ENCODE results near the gene HNF4A. TPM values are rescaled to one million over a fixed set of nuclear protein-coding genes. Genes with fewer than 3 reads are reported as not detected.

The HNF4A gene
- total RNA-seq, 2 experiments from 2014 or later = not detected

- Mint-ChIP-seq H3K9me3 (ENCODE audit: insufficient read depth) (no peaks in the 10 kb centered on the region), H3K4me3 (no peak overlapping the region), H3K36me3 (ENCODE audit: low read depth) (no peaks in the 10 kb centered on the region), H3K4me1 (ENCODE audit: low read depth) (no peaks in the 10 kb centered on the region), H3K27me3 (ENCODE audit: low read depth) (peaks cover 3% of the 10 kb centered on the region), H3K27ac (no peak overlapping the region)
- CTCF ChIA-PET = interaction anchor here (1.0 to 1.6 kb wide), 4 partner anchors 11 to 297 kb away, joined by 3 to 6 read pairs (median 4); no protein-coding TSS in a partner anchor
- no peak for ATAC-seq
- DNase-seq = no peak
- POLR2A ChIA-PET = interaction anchor here (0.5 kb wide), 1 partner anchor 12 kb away, joined by 4 read pairs; no protein-coding TSS in a partner anchor
These were observed 94.9 kb downstream of the HNF4A start for GRCh38 chr20:44450281-44450889.

DNA sequence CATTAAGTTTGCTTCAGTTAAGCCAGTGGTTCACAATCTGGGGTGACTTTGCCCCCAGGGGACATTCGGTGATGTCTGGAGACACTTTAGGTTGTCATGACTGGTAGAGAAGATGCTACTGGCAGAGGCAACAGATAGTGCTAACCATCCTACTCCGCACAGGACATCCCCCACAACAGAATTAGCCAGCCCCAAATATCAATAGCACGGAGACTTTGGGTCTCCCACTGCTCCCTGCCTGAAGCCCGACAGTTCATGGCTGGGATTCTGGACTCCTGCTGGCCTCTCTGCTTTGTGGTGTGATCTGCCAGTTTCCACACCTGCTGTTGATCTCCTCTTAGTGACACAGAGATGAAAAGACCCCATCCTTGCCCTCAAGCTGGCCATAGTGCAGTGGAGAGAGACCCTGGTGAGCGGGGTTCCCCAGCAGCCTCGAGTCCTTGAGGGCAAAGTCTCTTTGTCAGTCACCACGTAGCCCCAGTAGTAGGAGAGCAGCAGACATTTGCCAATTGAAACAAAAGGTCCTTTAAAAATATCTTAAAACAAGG, 95.5 kb downstream of the HNF4A start:
- POLR2A ChIA-PET = no interaction called here
- no peaks in the 10 kb centered on the region for H3K36me3 Mint-ChIP-seq (ENCODE audit: low read depth)
- ATAC-seq = no peak
- H3K4me3 Mint-ChIP-seq = no peak overlapping the region
- no peaks in the 10 kb centered on the region for H3K4me1 Mint-ChIP-seq (ENCODE audit: low read depth)
- H3K9me3 Mint-ChIP-seq (ENCODE audit: insufficient read depth) = no peaks in the 10 kb centered on the region
- no peak for DNase-seq
- CTCF ChIA-PET = interaction anchor here (1.3 kb wide), 1 partner anchor 296 kb away, joined by 4 read pairs; no protein-coding TSS in a partner anchor
- no peak overlapping the region for H3K27ac Mint-ChIP-seq
- peaks cover 3% of the 10 kb centered on the region for H3K27me3 Mint-ChIP-seq (ENCODE audit: low read depth)

DNA sequence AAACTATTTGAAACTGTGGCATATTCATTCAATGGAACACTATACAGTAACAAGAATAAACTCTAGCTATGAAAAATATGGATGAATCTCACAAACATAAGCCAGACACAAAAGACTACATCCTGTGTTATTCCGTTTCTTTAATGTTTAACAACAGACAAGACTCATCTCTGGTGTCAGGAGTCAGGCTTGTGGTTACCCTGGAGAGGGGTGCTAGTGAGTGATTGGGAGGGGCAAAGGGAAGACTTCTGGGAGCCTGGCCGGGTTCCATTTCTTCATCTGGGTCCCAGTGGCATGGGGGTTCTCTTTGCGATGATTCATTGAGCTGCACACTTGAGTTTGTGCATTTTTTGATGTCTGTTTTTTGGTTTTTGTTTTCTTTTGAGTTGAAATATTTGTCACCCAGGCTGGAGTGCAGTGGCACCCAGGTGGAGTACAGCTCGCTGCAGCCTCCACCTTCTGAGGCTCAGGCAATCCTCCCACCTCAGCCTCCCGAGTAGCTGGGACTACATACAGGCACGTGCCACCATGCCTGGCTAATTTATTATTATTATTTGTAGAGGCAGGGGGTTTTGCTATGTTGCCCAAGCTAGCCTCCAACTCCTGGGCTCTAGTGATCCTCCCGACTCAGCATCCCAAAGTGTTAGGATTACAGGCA, 98.9 kb downstream of the HNF4A start:
- Mint-ChIP-seq H3K4me1 (ENCODE audit: low read depth) (no peaks in the 10 kb centered on the region), H3K27me3 (ENCODE audit: low read depth) (no peaks in the 10 kb centered on the region), H3K9me3 (ENCODE audit: insufficient read depth) (no peaks in the 10 kb centered on the region), H3K27ac (no peak overlapping the region), H3K36me3 (ENCODE audit: low read depth) (no peaks in the 10 kb centered on the region), H3K4me3 (no peak overlapping the region)
- CTCF ChIA-PET = no interaction called here
- DNase-seq (no peak), ATAC-seq (no peak)
- POLR2A ChIA-PET = no interaction called here

GRCh38 chr20:44455126-44455525, 99.6 kb downstream of the HNF4A start:
- no peaks in the 10 kb centered on the region for H3K27me3 Mint-ChIP-seq (ENCODE audit: low read depth)
- H3K36me3 Mint-ChIP-seq (ENCODE audit: low read depth) = no peaks in the 10 kb centered on the region
- H3K4me3 Mint-ChIP-seq = no peak overlapping the region
- no peak for ATAC-seq
- CTCF ChIA-PET = no interaction called here
- POLR2A ChIA-PET = no interaction called here
- DNase-seq = no peak
- no peak overlapping the region for H3K27ac Mint-ChIP-seq
- no peaks in the 10 kb centered on the region for H3K4me1 Mint-ChIP-seq (ENCODE audit: low read depth)
- no peaks in the 10 kb centered on the region for H3K9me3 Mint-ChIP-seq (ENCODE audit: insufficient read depth)

- Mint-ChIP-seq H3K9me3 (ENCODE audit: insufficient read depth) (no peaks in the 10 kb centered on the region), H3K27ac (no peak overlapping the region), H3K36me3 (ENCODE audit: low read depth) (no peaks in the 10 kb centered on the region), H3K4me3 (no peak overlapping the region), H3K4me1 (ENCODE audit: low read depth) (no peaks in the 10 kb centered on the region), H3K27me3 (ENCODE audit: low read depth) (no peaks in the 10 kb centered on the region)
- DNase-seq (no peak), ATAC-seq (no peak)
- ChIA-PET POLR2A (no interaction called here), CTCF (no interaction called here)
These were observed 101.1 kb downstream of the HNF4A start for GRCh38 chr20:44456611-44457010.

- no peaks in the 10 kb centered on the region for H3K27me3 Mint-ChIP-seq (ENCODE audit: low read depth)
- H3K4me3 Mint-ChIP-seq = no peak overlapping the region
- H3K36me3 Mint-ChIP-seq (ENCODE audit: low read depth) = no peaks in the 10 kb centered on the region
- no peak for ATAC-seq
- ChIA-PET POLR2A (no interaction called here), CTCF (no interaction called here)
- DNase-seq = no peak
- H3K27ac Mint-ChIP-seq = no peak overlapping the region
- H3K9me3 Mint-ChIP-seq (ENCODE audit: insufficient read depth) = no peaks in the 10 kb centered on the region
- no peaks in the 10 kb centered on the region for H3K4me1 Mint-ChIP-seq (ENCODE audit: low read depth)
These were observed 101.5 kb downstream of the HNF4A start for GRCh38 chr20:44457016-44457415.

- H3K27ac Mint-ChIP-seq = no peak overlapping the region
- POLR2A ChIA-PET = no interaction called here
- no peaks in the 10 kb centered on the region for H3K27me3 Mint-ChIP-seq (ENCODE audit: low read depth)
- H3K4me1 Mint-ChIP-seq (ENCODE audit: low read depth) = no peaks in the 10 kb centered on the region
- no peaks in the 10 kb centered on the region for H3K9me3 Mint-ChIP-seq (ENCODE audit: insufficient read depth)
- no peak for DNase-seq
- CTCF ChIA-PET = interaction anchor here (0.8 to 1.4 kb wide), 3 partner anchors 39 to 247 kb away, joined by 3 to 4 read pairs (median 3); no protein-coding TSS in a partner anchor
- no peak for ATAC-seq
- H3K36me3 Mint-ChIP-seq (ENCODE audit: low read depth) = no peaks in the 10 kb centered on the region
- H3K4me3 Mint-ChIP-seq = no peak overlapping the region
These were observed 103.8 kb downstream of the HNF4A start for GRCh38 chr20:44459271-44459670.

- Mint-ChIP-seq H3K4me1 (ENCODE audit: low read depth) (no peaks in the 10 kb centered on the region), H3K27me3 (ENCODE audit: low read depth) (no peaks in the 10 kb centered on the region), H3K9me3 (ENCODE audit: insufficient read depth) (no peaks in the 10 kb centered on the region), H3K27ac (no peak overlapping the region), H3K4me3 (no peak overlapping the region), H3K36me3 (ENCODE audit: low read depth) (no peaks in the 10 kb centered on the region)
- DNase-seq (no peak), ATAC-seq (no peak)
- ChIA-PET POLR2A (interaction anchor here (0.6 to 1.2 kb wide), 2 partner anchors 15 to 152 kb away, joined by 3 read pairs; no protein-coding TSS in a partner anchor), CTCF (interaction anchor here (1.0 to 2.3 kb wide), 5 partner anchors 75 to 246 kb away, joined by 4 to 15 read pairs (median 4); no protein-coding TSS in a partner anchor)
These were observed 105.3 kb downstream of the HNF4A start for GRCh38 chr20:44460795-44461141.

- H3K9me3 Mint-ChIP-seq (ENCODE audit: insufficient read depth) = no peaks in the 10 kb centered on the region
- no peaks in the 10 kb centered on the region for H3K36me3 Mint-ChIP-seq (ENCODE audit: low read depth)
- no peaks in the 10 kb centered on the region for H3K4me1 Mint-ChIP-seq (ENCODE audit: low read depth)
- no peak for DNase-seq
- CTCF ChIA-PET = interaction anchor here (0.9 to 2.3 kb wide), 8 partner anchors 11 to 245 kb away, joined by 3 to 15 read pairs (median 5); no protein-coding TSS in a partner anchor
- no peak overlapping the region for H3K27ac Mint-ChIP-seq
- POLR2A ChIA-PET = interaction anchor here (0.6 to 1.2 kb wide), 2 partner anchors 14 to 152 kb away, joined by 3 read pairs; no protein-coding TSS in a partner anchor
- ATAC-seq = no peak
- H3K27me3 Mint-ChIP-seq (ENCODE audit: low read depth) = no peaks in the 10 kb centered on the region
- H3K4me3 Mint-ChIP-seq = no peak overlapping the region
These were observed 105.8 kb downstream of the HNF4A start for GRCh38 chr20:44461142-44461802.

- no peaks in the 10 kb centered on the region for H3K27me3 Mint-ChIP-seq (ENCODE audit: low read depth)
- H3K4me1 Mint-ChIP-seq (ENCODE audit: low read depth) = no peaks in the 10 kb centered on the region
- ATAC-seq = no peak
- DNase-seq = no peak
- H3K9me3 Mint-ChIP-seq (ENCODE audit: insufficient read depth) = no peaks in the 10 kb centered on the region
- ChIA-PET POLR2A (interaction anchor here (1.2 kb wide), 1 partner anchor 14 kb away, joined by 3 read pairs; no protein-coding TSS in a partner anchor), CTCF (interaction anchor here (0.9 to 2.3 kb wide), 8 partner anchors 10 to 246 kb away, joined by 3 to 15 read pairs (median 5); no protein-coding TSS in a partner anchor)
- no peak overlapping the region for H3K27ac Mint-ChIP-seq
- H3K4me3 Mint-ChIP-seq = no peak overlapping the region
- H3K36me3 Mint-ChIP-seq (ENCODE audit: low read depth) = no peaks in the 10 kb centered on the region
These were observed 106.3 kb downstream of the HNF4A start for GRCh38 chr20:44461803-44462174.

DNA sequence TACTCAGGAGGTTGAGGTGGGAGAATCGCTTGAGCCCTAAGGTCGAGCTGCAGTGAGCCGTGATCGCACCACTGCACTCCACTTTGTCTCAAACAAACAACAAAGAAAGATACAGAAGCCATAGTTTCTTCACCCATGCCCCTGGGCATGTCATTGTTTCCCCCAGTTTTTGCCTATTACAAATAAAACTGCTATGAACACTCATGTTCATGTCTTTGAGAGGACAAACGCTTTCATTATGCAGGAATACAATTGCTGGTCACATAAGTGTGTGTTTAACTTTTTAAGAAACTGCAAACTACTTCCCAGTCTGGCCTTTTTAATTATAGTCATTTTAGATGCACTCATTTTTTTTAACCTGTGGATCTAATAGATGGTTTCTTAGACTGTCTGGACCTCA, 108.0 kb downstream of the HNF4A start:
- H3K27ac Mint-ChIP-seq = no peak overlapping the region
- ATAC-seq = no peak
- H3K27me3 Mint-ChIP-seq (ENCODE audit: low read depth) = no peaks in the 10 kb centered on the region
- H3K9me3 Mint-ChIP-seq (ENCODE audit: insufficient read depth) = no peaks in the 10 kb centered on the region
- no peaks in the 10 kb centered on the region for H3K36me3 Mint-ChIP-seq (ENCODE audit: low read depth)
- H3K4me3 Mint-ChIP-seq = no peak overlapping the region
- DNase-seq = no peak
- CTCF ChIA-PET = no interaction called here
- H3K4me1 Mint-ChIP-seq (ENCODE audit: low read depth) = no peaks in the 10 kb centered on the region
- POLR2A ChIA-PET = no interaction called here

DNA sequence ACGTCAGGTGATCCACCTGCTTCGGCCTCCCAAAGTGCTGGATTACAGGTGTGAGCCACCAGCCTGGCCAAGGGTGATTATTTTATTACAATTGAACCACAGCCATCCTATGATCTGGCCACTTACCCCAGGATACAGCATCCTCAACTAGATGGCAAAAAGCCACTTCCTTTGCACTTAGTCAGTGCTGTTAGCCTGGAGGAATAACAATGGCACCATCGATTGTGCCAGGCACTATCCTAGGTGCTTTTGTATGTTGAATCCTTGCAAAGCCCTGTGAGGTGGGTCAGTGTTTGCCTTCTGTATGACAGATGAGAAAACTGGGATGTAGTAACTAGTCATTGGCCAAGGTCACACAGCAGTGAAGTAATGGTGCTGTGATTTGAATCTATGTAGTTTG, 109.0 kb downstream of the HNF4A start:
- Mint-ChIP-seq H3K27ac (no peak overlapping the region), H3K36me3 (ENCODE audit: low read depth) (no peaks in the 10 kb centered on the region), H3K27me3 (ENCODE audit: low read depth) (no peaks in the 10 kb centered on the region), H3K4me3 (no peak overlapping the region), H3K4me1 (ENCODE audit: low read depth) (no peaks in the 10 kb centered on the region), H3K9me3 (ENCODE audit: insufficient read depth) (no peaks in the 10 kb centered on the region)
- DNase-seq = no peak
- ATAC-seq = no peak
- ChIA-PET CTCF (no interaction called here), POLR2A (interaction anchor here (0.7 kb wide), 1 partner anchor 34 kb away, joined by 3 read pairs; no protein-coding TSS in a partner anchor)
